ENCODE results near the gene RNU1-4.
"Not testable (repeated sequence)": the region's sequence is repeated elsewhere in the genome, so short reads cannot be mapped to it uniquely, and the experiment has no call there.

The RNU1-4 gene

GRCh38 chr1:16772275-16773204, 32.2 kb downstream of the RNU1-4 start:
- DNase-seq, result not testable (repeated sequence)

- not testable (repeated sequence) for DNase-seq
These were observed 32.9 kb downstream of the RNU1-4 start for GRCh38 chr1:16773205-16773596.

- not testable (repeated sequence) for DNase-seq
These were observed 33.4 kb downstream of the RNU1-4 start for GRCh38 chr1:16773723-16774122.

- not testable (repeated sequence) for DNase-seq
These were observed 34.5 kb downstream of the RNU1-4 start for GRCh38 chr1:16774773-16775172.

- not testable (repeated sequence) for DNase-seq
These were observed 35.0 kb downstream of the RNU1-4 start for GRCh38 chr1:16775290-16775689.

GRCh38 chr1:16776248-16776647, 35.9 kb downstream of the RNU1-4 start:
- DNase-seq, result not testable (repeated sequence)

- not testable (repeated sequence) for DNase-seq
These were observed 36.5 kb downstream of the RNU1-4 start for GRCh38 chr1:16776835-16777234.

GRCh38 chr1:16777821-16778220, 37.5 kb downstream of the RNU1-4 start:
- not testable (repeated sequence) for DNase-seq

- DNase-seq, result not testable (repeated sequence)
These were observed 39.2 kb downstream of the RNU1-4 start for GRCh38 chr1:16779525-16779924.

GRCh38 chr1:16781033-16781432, 40.7 kb downstream of the RNU1-4 start:
- not testable (repeated sequence) for DNase-seq

GRCh38 chr1:16781625-16782024, 41.3 kb downstream of the RNU1-4 start:
- not testable (repeated sequence) for DNase-seq

- not testable (repeated sequence) for DNase-seq
These were observed 44.6 kb downstream of the RNU1-4 start for GRCh38 chr1:16784955-16785354.

GRCh38 chr1:16786362-16786761, 46.0 kb downstream of the RNU1-4 start:
- DNase-seq, result not testable (repeated sequence)

GRCh38 chr1:16787175-16787574, 46.9 kb downstream of the RNU1-4 start:
- DNase-seq, result not testable (repeated sequence)

GRCh38 chr1:16787711-16788110, 47.4 kb downstream of the RNU1-4 start:
- DNase-seq, result not testable (repeated sequence)
